Glomerular endothelial cell (primary cell): ENCODE measurements around the gene GRK1. TPM values are rescaled to one million over a fixed set of nuclear protein-coding genes. Genes with fewer than 3 reads are reported as not detected.

Experiments
- DNase-seq: peaks from one replicate; pipeline ENCODE4 v3.0.0-alpha.2; 2011; ENCODE audit warnings: low read depth, low spot score; ENCODE audit errors: extremely low read depth
- total RNA-seq: library from RNA; depleted of rRNA; stranded (reverse); fragments of >200 nt; gene quantifications from 2 replicates; pipeline ENCODE4 v1.2.3, GENCODE V29; 2015

Gene GRK1
- total RNA-seq, 1 donor from 2014 or later: not detected

GRCh38 chr13:113660066-113660465 is 7.0 kb upstream of the GRK1 start:
- DNase-seq: no peak

- no peak for DNase-seq
These were observed 5.5 kb upstream of the GRK1 start for GRCh38 chr13:113661509-113661908.

- DNase-seq: no peak
These were observed 3.1 kb upstream of the GRK1 start for GRCh38 chr13:113663934-113664333.

GRCh38 chr13:113664751-113665596 is 2.0 kb upstream of the GRK1 start:
- no peak for DNase-seq

GRCh38 chr13:113665597-113666328 is 1.3 kb upstream of the GRK1 start:
- DNase-seq: no peak

- DNase-seq: no peak
These were observed 719 bp upstream of the GRK1 start for GRCh38 chr13:113666329-113666670.

GRCh38 chr13:113667771-113668490 is 912 bp downstream of the GRK1 start:
- DNase-seq: no peak

- no peak for DNase-seq
These were observed 1.5 kb downstream of the GRK1 start for GRCh38 chr13:113668491-113668971.

- no peak for DNase-seq
These were observed 2.3 kb downstream of the GRK1 start for GRCh38 chr13:113669231-113669754.

GRCh38 chr13:113669755-113670341 is 2.8 kb downstream of the GRK1 start:
- no peak for DNase-seq

- DNase-seq: no peak
These were observed 3.5 kb downstream of the GRK1 start for GRCh38 chr13:113670541-113670940.

- no peak for DNase-seq
These were observed 4.3 kb downstream of the GRK1 start for GRCh38 chr13:113671066-113672001.

GRCh38 chr13:113672002-113672651 is 5.1 kb downstream of the GRK1 start:
- DNase-seq: no peak

- no peak for DNase-seq
These were observed 55.9 kb downstream of the GRK1 start for GRCh38 chr13:113722921-113723320.

- no peak for DNase-seq
These were observed 56.5 kb downstream of the GRK1 start for GRCh38 chr13:113723410-113724015.

GRCh38 chr13:113724016-113724758 is 57.2 kb downstream of the GRK1 start:
- DNase-seq: no peak

- DNase-seq: no peak
These were observed 57.8 kb downstream of the GRK1 start for GRCh38 chr13:113724780-113725315.
